ENCODE results near the gene TRIM67.

- TF ChIP-seq CTCF (IDR thresholded peaks at IDR 0.05): no peak
- TF ChIP-seq EZH2phosphoT487 (IDR thresholded peaks at IDR 0.05): no peak
- no peak for TF ChIP-seq EZH2 (IDR thresholded peaks at IDR 0.05)
Observed at GRCh38 chr1:231214918-231215680, 53.2 kb downstream of the TRIM67 start.
